GM19328 (cell line): ENCODE measurements around the gene CD1D.
A peak's percentile ranks its signal among the peaks of the same experiment; 100 is the strongest.

Source experiments
- ATAC-seq: cut with Tn5 transposase; IDR thresholded peaks from one replicate; pipeline ENCODE4 v1.9.1; 2021; ENCODE audit warnings: mild to moderate bottlenecking, moderate library complexity; ENCODE audit not compliant: unreplicated experiment

Gene CD1D

GRCh38 chr1:158180741-158181576, at the start of gene CD1D:
Gene CD1D, plus strand, starts transcription at chr1:158180895. Its CDS starts 207 bp downstream, at chr1:158181102.
- ATAC-seq = no peak

GRCh38 chr1:158131217-158131616, 49.5 kb upstream of the CD1D start:
- no peak for ATAC-seq

DNA sequence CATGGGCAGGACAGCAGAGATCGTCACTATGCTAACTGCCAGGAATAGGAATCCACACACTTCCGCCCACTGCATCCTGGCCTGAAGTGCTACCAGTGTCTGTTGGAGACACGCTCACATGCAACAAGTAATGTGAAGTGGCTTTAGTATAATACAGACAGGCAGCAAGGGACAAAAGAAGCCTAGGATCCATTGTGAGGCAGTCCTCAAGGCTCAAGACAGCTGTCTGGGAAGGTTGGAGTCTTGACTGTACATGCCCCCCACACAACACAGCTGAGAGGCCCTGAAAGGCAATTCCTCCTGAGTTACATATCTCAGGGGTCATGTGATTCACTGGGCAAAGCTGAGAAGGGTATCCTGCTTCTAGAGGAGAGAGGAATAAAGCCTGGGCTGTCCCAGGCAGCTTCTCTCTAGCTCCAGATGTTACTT, 39.9 kb upstream of the CD1D start:
- no peak for ATAC-seq

- no peak for ATAC-seq
Measured at GRCh38 chr1:158145173-158145719, 35.4 kb upstream of the CD1D start.

DNA sequence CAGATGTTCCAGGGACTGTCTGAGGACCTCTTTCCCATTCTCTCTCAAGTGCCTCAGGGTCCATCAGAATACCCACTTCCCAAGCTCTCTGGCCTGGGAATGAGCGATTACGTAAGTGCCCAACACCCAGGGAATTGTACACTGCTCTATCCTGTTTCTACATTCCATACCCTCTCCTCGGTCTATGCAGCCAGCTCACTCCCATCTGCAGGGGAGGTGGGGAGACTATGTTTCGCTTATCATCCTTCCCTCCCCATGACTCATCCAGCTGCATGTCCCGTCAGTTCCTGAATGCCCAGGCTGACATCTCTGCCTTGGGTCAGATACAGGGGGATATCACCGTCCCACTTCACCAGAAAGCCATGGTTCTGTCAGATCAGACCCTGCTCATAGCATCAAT, 34.5 kb upstream of the CD1D start:
- ATAC-seq = no peak

GRCh38 chr1:158146739-158147138, 34.0 kb upstream of the CD1D start:
- no peak for ATAC-seq

GRCh38 chr1:158147401-158147800, 33.3 kb upstream of the CD1D start:
- ATAC-seq = no peak

DNA sequence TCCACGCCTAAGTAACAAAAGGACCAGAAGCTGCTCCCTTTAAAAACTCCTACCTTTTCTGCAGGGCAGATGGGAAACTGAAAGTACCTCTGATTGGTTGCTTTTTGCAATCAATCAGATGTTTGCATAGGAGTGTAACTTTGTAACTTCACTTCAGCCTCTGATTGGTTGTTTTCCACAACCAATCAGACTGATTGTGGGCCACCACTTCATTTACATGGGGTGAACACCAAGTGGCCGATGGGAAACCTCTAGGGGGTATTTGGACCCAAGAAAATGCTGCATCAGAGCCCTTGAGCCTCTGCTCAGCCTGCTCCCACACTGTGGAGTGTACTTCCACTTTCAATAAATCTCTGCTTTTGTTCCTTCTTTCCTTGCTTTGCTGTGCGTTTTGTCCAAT, 32.8 kb upstream of the CD1D start:
- ATAC-seq = no peak

DNA sequence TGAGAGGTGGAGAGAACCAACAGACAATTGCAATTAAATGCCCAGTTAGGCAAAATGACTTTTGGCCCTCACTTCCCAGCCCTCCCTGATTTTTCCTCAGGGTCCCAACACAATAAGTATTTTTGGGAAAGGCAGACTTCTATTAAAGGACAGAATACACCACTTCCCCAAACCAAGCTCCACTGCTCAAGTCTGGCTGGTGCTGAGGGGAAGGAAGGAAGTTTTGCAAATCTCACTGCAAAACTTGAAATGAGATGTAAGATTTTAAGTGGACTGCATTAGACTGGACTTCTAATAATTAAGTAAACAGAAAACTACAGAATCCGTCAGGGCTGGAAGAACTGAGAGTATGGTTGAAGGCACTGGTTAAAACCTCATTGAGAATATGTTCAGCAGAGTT, 32.2 kb upstream of the CD1D start:
- no peak for ATAC-seq

- ATAC-seq = no peak
Measured at GRCh38 chr1:158149175-158149574, 31.5 kb upstream of the CD1D start.

DNA sequence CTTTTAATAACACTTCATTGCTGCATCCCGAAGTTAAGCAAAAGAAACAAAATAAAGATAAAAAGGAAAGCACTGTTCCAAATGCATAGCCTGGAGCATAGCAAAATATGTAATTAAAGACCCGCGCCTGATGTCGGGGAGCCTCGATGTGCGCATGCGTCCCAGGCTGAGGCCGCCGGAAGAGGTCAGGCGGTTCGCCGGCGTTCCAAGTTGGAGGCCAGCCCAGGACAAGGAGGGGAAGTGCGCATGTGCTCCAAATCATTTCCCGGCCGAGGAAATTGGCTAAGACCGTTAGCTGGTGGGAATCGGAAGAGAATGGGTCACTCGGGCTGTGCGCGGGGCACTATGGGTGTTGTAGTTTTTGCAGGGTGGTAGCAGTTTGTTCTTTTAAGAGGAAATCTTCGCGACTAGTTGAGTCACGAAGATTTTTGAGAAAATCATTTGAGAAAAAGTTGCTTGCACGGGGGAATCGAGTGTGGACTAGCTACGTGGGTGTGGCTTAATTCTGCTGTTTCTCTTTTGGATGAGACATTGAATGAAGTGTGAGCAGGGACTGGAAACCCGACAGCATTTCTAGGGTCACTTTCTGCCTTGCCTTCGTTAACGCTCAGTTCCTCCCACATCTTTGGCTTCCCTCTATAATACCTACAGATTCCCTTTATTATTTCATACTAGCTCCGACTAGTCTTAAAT, 31.0 kb upstream of the CD1D start:
- no peak for ATAC-seq

DNA sequence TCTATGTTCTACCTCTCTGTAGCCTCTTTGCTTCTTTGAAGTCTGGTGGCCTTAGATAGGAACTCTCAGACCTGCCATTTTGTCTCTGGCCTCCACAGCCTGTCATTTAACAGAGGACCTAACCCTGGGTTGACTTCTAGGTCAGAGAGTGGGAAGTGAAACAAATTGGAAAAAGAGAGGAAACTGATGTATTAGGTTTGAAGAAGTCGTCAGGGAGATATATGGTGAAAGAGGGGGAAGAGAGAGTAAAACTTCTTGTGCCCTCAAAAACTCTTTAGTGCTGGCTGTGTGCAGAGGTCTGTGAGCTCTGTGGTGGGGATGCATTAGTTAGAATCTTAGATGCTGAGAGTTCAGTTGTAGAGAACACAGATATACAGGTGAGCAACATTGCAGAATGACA, 30.2 kb upstream of the CD1D start:
- no peak for ATAC-seq

DNA sequence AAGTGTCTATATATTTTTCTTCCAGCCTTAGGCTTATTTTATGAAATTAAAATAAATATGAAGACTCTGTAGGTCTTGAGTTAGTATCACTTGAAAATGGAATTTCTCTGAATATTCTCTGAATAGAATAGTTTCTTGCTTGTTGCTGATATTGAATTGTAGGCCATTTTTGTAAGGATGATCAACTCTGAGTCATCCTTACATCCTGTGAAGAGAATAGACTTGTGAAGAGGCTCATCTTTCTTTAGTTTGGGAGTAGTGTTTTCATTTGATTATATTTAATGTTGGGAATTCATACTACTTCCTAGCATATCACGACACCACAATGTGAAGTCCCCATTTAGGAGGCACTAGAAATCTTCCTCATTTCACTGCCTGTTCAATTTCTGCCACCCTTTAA, 27.5 kb upstream of the CD1D start:
- no peak for ATAC-seq

DNA sequence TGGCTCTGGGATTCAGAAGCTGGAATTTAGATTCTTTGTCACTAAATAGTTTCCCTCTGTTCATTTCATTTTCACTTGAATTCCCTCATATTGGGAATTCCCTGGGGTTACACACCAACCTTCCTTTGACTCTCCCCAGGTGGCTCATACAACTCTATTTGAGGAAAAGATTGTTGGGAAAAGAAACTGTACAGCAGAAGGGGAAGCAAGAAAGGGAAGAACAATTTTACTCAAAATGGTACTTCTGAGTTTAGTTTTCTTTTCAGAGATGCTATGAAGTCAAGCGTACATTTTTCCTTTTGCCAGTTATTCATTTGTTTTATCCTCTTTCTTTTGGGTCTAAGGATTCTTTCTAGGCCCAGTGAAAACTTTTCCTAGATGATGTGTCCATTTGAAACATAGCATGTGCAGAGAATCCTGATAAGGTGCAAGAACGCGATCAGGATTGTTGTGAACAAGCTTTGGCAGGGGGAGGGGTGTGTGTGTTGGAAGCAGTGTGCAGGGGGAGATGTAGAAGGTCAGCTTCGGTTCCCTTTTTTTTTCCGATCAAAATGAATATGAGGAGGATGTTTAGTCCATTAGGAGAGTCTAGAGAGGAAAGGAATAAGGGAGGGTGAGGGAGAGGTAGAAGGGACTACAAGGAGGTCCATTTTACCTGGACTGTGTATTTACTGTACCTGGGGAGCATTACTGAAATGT, 26.8 kb upstream of the CD1D start:
- ATAC-seq = no peak

DNA sequence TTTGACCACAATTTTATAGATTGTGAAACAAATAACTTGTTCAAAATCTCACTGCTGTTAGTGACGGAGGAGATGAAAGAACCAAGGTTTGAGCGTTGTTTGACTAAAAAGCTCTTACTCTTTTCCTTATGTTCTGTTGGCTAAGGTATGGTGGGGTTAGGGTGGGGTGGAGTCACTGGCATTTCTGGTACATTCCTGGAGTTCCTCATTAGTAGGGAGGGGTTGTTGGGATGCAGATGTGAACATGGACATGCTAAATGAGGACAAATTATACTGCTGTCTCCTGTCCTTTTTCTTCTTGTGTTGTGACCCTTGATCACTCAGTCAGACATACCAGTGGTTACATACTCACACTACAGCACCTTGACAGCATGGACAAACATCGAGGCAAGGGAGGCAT, 26.2 kb upstream of the CD1D start:
- no peak for ATAC-seq

DNA sequence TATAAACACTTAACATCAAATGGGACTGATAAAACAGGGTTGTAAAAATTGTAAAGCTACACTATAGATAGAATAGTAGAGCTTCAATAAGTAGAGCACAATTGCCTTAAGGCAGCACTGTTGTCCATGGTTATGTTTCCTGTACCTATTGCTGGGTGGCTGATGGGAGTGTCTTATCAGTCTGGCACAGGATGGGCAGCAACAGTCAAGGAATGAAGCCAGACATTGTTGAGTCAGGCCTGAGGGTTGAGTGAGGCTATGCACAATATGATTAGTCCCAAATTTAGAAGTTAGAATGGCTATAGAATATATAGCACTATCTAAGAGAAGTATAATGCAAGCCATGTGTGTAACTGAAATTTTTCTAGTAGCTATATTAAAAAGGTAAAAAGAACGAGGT, 25.0 kb upstream of the CD1D start:
- no peak for ATAC-seq

GRCh38 chr1:158159597-158159996, 21.1 kb upstream of the CD1D start:
- no peak for ATAC-seq

- ATAC-seq = no peak
Measured at GRCh38 chr1:158161446-158161845, 19.2 kb upstream of the CD1D start.

DNA sequence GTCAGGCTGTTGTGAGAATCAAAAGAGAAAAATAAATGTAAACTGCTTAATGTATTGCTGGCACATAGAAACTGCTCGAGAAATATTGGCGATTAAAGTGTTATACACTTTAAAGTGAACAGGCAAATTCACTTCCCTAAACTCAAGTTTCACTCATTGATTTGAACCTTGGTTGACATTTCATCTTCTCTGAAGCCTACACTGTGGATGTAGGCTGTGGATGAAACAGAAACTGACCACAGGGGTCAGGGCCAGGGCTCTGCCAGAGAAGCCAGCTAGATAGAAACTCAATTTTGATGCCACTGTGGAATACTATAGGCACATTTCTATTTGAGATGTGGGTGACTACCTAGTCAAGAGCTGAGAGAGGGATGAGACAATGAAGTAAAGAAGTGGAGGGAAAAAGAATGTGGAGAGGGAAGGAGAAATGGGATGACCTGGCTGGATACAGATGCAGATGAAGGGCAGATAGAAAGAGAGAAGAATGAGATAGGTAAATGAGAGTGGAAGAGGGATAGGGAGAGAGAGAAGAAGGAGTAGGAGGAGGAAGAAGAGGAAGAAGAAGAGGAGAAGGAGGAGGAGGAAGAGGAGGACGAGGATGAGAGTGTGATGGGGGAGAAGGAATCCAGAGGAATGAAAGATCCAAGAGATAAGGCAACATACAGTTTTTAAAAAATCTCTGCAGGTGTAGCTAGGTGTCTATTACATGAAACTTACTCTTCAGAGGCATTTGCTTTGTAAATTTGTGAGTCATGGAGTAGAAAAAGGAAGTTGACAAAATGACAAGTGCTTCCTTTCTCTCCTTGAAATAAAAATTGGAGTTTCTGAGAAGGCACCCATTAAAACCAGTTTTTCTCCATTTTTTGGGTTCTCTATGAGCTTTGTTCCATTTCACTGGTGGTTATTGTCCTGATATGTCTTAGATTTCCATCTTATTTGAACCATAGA, 17.4 kb upstream of the CD1D start:
- ATAC-seq = peak; percentile 91

DNA sequence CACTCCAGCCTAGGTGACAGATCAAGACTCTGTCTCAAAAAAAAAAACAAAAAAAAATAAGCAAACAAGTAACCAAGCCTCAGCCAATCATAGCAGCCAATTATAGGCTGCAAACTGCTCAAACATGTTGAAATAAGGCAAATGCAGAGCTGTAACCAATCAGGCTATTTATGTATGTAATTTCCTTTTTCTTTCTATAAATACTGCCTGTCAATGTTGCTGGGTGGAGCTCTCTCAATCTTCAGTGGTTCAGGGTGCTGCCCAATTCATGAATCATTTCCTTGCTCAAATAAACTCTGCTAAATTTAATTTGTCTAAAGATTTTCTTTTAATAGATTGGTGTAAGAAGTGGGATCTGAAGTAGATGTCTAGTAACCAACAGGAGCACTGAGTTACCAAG, 11.6 kb upstream of the CD1D start:
- no peak for ATAC-seq
